ENCODE measurements around the gene CLIC1.

The CLIC1 gene

DNA sequence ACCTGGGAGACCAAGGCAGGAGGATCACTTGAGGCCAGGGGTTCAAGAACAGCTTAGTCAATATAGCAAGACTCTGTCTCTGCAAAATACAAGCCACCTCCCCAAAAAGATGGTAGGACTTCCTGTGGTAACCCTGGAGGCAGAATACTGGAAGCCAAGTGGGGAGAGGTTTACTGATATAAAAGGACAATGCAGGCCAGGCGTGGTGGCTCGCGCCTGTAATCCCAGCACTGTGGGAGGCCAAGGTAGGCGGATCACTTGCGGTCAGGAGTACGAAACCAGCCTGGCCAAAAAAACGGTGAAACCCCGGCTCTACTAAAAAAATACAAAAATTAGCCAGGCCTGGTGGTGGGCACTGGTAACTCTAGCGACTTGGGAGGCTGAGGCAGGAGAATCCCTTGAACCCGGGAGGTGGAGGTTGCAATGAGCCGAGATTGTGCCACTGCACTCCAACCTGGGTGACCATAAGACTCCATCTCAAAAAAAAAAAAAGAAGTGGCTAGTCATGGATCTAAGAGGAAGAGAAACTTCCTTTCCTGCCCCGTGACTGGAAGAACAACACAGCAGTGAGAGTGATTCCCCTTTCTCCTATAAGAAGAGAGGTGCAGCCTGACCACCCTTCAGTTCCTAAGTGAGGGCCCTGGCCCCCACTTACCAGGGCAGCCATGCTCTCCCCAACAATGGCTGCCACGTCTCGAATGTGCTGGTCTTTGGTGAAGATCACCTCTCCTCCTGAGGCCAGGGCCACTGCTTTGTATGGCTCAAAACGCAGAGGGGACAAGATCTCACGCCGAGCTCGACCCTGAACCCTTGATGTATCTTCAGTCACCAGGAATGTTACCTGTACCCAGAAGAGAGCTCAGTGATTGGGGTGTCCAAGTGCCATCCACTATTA, 32.3 kb upstream of the CLIC1 start:
- DNase-seq (ENCODE audit: low read depth in 4 of 4, low spot score in 1 of 4), result no peak

DNA sequence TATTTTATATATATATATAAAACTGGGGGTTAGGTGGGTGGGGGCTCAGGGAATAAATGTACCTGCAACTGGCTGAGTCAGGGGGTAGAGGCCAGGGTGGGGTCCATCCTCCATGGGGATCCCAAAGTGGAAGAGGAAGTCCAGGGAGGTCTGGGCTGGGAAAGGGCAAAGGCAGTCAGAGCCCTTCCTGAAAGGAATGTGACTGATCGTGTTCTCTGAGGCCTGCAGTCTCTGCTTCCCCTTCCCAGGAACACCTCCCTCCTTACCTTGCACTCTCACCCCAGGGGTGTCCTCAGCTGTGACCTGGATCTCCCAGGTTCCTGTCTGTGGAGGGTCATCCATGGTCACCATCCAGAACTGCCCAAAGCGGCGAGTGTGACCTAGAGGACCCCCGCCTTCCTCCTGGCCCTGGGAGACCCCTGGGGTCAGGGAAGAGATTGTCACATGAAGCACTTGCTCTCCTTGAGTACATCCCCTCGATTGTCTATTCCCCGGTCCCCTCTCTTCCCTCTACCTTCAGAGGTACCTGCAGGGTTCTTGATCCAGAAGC, 30.8 kb upstream of the CLIC1 start:
- DNase-seq (ENCODE audit: low read depth in 4 of 4, low spot score in 1 of 4), result no peak

DNA sequence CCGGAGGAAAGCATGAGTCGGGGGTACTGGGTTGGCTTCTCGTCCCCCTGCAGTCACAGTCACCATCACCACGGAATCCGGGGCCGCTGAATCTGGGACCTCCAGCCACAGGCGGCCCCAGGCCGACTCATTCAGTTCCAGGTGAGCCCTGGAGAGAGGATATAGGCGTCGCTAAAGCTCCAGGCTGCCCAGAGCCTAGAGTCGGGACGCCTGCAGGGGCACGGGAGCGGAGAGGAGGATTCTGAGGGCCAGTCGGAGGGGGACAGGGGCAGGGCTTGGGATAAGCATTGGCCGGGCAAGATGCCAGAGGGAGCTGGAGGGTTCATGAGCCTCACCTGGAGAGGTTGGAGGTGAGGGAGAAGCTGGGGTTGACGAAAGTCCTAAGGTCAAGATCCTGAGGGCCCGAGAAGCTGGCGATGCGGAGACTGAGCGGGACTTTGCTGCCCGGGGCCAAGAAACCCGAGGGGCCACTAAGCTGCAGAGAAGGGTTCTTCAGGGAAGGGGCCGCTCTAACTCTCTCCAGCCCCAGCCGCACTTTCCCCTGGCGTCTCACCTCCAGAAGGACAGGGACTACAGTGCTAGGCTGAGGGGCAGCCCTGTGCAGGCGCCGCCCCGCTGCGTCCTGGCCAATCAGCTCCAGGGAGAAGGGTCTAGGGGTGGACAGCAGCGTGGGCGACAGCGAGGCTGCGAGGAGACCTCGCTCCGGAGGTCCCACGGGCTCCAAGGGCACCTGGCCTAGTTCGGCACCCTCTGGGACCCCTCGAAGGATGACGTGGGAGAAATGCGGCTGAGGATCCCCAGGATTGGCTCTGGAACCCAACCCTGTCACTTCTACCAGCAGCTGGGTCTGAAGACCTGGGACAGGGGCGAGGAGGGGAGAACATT, 29.8 kb upstream of the CLIC1 start:
- DNase-seq (ENCODE audit: low read depth in 4 of 4, low spot score in 1 of 4), result no peak

DNA sequence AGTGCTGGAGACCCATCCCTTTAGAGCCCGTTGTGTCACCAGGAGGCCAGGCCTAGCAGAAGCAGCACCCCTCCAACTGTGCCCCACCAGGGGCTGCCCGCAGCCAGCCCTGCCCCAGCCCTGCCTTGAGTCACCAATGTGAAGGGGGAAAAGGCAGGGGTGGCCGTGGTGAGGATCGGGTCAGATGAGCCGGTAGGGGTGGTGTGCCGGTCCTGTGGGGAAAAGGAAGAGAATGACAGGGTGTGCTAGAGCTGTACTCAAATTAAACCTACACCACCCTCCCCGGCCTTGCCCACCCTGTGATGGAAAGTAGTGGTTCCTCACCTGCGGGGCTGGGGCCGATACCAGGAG, 29.2 kb upstream of the CLIC1 start:
- no peak for DNase-seq (ENCODE audit: low read depth in 4 of 4, low spot score in 1 of 4)

GRCh38 chr6:31764198-31764597, 27.9 kb upstream of the CLIC1 start:
- DNase-seq (ENCODE audit: low read depth in 4 of 4, low spot score in 1 of 4), result no peak

GRCh38 chr6:31763619-31763940, 27.2 kb upstream of the CLIC1 start:
- no peak for DNase-seq (ENCODE audit: low read depth in 4 of 4, low spot score in 1 of 4)

- DNase-seq (ENCODE audit: low read depth in 4 of 4, low spot score in 1 of 4), result no peak
Observed at GRCh38 chr6:31762878-31763618, 26.7 kb upstream of the CLIC1 start.

GRCh38 chr6:31762356-31762755, 26.0 kb upstream of the CLIC1 start, which contains the start of gene SAPCD1:
Gene SAPCD1, plus strand, starts transcription at chr6:31762656. Its CDS starts 399 bp downstream, at chr6:31763055.
- DNase-seq (ENCODE audit: low read depth in 4 of 4, low spot score in 1 of 4), result no peak

GRCh38 chr6:31761343-31761742, 25.0 kb upstream of the CLIC1 start:
- no peak for DNase-seq (ENCODE audit: low read depth in 4 of 4, low spot score in 1 of 4)

DNA sequence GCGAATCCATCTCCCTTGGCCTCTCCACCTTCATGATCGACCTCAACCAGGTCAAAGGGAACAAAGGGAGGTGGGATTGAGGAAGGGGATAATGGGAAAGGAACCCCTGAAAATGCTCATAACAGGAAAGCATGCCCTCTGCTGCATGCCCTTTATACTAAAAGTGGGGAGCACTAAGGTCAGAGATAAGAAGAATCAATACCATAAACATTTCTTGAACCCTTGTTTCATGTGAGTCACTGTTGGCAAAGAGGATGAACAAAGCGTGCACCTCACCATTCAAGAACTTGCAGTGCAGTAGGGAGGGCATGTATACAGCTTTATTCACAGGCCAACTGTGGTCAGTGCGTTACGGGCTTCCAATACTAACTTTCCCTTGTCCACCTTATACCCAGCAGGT, 24.5 kb upstream of the CLIC1 start:
- no peak for DNase-seq (ENCODE audit: low read depth in 4 of 4, low spot score in 1 of 4)

GRCh38 chr6:31758281-31758680, 22.0 kb upstream of the CLIC1 start:
- no peak for DNase-seq (ENCODE audit: low read depth in 4 of 4, low spot score in 1 of 4)

DNA sequence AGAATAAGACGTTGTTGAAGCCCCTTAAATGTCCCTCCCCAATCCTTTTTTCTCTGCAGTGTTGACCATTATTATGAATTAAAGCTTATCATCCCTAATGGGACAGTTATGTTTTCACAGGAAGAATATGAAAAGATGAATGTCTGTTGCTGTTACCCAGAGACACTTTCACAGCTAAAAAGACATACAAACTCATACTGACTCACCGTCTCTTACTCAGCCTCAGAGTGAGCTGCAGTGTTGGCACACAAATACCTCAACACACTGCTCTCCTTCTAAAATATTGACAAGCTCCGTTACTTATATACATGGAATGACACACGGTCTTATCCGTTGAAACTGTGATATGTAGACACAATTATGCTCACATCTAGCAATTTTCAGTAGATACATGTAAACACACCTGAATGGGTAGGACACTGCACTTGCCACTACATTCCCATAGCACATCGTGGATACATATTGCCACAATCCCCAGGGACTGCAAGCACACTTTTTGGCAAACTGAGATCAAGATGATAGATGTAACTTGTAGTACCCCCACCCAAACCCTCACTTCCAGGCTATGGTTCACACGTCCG, 16.5 kb upstream of the CLIC1 start:
- DNase-seq (ENCODE audit: low read depth in 4 of 4, low spot score in 1 of 4), result no peak

- DNase-seq (ENCODE audit: low read depth in 4 of 4, low spot score in 1 of 4), result no peak
Observed at GRCh38 chr6:31750411-31751022, 14.2 kb upstream of the CLIC1 start.

DNA sequence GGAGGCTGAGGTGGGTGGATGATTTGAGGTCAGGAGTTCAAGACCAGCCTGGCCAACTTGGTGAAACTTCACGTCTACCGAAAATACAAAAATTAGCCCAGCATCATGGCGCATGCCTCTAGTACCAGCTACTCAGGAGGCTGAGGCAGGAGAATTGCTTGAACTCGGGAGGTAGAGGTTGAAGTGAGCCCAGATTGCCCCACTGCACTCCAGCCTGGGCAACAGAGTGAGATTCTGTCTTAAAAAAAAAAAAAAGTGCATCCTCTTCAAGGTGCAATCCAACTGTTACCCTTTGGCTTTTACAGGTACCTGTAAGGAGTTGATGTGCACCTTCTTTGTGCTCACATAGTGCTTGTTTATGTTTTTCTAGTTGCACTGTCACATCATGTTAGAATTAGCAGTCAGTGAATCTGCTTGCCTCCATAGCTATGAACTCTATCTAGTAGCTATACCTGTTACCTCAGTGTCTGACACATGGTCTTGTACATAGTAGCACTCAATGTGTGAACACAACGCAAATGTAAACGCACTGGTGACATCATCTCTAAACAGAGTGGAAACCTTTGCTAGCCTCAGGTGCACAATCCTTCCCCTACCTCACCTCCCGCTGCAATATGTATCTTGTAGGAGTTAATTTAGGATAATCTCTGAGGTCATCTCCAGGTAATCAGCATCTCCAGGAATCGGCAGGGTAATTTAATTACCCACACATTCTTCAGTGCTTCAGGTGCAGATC, 13.1 kb upstream of the CLIC1 start:
- no peak for DNase-seq (ENCODE audit: low read depth in 4 of 4, low spot score in 1 of 4)

- no peak for DNase-seq (ENCODE audit: low read depth in 4 of 4, low spot score in 1 of 4)
Observed at GRCh38 chr6:31744422-31744821, 8.1 kb upstream of the CLIC1 start.

GRCh38 chr6:31742894-31743293, 6.6 kb upstream of the CLIC1 start:
- no peak for DNase-seq (ENCODE audit: low read depth in 4 of 4, low spot score in 1 of 4)

- no peak for DNase-seq (ENCODE audit: low read depth in 4 of 4, low spot score in 1 of 4)
Observed at GRCh38 chr6:31741815-31742214, 5.5 kb upstream of the CLIC1 start.

DNA sequence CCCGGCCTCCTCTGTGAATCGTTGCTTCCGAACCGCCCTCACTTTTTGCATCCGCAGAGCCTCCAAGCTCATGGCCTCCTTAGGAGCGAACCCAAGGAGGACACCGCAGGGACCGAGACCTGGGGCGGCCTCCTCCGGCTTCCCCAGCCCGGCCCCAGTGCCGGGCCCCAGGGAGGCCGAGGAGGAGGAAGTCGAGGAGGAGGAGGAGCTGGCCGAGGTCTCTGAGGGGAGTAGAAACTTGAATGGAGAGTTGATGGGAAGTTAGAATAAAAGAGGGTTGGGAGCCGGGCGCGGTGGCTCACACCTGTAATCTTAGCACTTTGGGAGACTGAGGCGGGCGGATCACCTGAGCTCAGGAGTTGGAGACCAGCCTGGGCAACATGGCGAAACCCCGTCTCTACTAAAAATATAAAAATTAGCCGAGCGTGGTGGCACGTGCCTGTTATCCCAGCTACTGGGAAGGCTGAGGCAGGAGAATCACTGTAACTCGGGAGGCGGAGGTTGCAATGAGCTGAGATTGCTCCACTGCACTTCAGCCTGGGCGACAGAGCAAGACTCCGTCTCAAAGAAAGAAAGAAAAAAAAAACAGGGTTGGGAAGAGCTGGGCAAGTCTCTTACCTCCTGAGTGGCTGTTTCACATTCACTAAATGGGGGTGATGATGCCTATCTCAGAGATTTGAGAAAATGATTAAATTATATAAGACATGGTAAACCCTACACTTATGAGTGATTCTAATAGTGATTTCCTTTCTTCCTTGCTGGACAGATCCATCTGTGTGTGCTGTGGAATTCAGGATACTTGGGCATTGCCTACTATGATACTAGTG, 4.3 kb upstream of the CLIC1 start:
- DNase-seq (ENCODE audit: low read depth in 4 of 4, low spot score in 1 of 4), result no peak
